ENCODE data around the gene PPP2R5C. TPM values are rescaled to one million over a fixed set of nuclear protein-coding genes. Genes with fewer than 3 reads are reported as not detected.

Gene PPP2R5C
- total and polyA plus RNA-seq, 12 donors: 66.8 to 257 (median 222) TPM

DNA sequence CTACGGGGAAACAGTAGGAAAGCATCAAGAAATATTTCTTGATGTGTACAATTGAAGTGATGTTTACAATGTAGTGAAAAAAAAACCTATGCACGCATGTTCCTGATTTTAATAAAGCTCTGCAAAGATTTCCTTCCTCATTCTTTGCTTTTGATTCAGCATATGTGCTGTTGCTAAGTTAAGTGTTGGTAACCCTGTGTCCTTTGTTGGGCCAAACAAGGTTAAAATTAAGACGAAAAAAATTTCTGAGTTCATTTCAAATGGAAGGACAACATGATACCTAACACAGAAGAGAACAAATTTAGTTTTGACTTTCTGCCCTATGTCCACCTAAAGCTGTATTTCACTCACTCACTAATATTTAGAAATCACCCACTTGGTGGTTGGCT is 62.8 kb downstream of the PPP2R5C start:
- Histone ChIP-seq H3K27ac (peak overlapping the region; percentile 16 to 93 (median 80)), H3K4me3 (peak overlapping the region in 5 of 10 donors; percentile 8 to 39 (median 18)), H3K36me3 (peaks cover 0 to 24% (median 4%) of the 10 kb centered on the region in 9 donors), H3K9me3 (no peaks in the 10 kb centered on the region), H3K4me1 (peaks cover 5 to 80% (median 64%) of the 10 kb centered on the region in 9 donors), H3K27me3 (no peaks in the 10 kb centered on the region)
- DNase-seq (no peak), ATAC-seq (peak in 5 of 8 donors; percentile 14 to 49 (median 38))
- intact Hi-C loops (cut with DNase I): no loop called here
- 45 to 51% methylated on average over 3 of the region's 3 CpGs for WGBS, 2 donors
- TF ChIP-seq, protein P1, sequence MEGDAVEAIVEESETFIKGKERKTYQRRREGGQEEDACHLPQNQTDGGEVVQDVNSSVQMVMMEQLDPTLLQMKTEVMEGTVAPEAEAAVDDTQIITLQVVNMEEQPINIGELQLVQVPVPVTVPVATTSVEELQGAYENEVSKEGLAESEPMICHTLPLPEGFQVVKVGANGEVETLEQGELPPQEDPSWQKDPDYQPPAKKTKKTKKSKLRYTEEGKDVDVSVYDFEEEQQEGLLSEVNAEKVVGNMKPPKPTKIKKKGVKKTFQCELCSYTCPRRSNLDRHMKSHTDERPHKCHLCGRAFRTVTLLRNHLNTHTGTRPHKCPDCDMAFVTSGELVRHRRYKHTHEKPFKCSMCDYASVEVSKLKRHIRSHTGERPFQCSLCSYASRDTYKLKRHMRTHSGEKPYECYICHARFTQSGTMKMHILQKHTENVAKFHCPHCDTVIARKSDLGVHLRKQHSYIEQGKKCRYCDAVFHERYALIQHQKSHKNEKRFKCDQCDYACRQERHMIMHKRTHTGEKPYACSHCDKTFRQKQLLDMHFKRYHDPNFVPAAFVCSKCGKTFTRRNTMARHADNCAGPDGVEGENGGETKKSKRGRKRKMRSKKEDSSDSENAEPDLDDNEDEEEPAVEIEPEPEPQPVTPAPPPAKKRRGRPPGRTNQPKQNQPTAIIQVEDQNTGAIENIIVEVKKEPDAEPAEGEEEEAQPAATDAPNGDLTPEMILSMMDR (IDR thresholded peaks at IDR 0.05): no peak

DNA sequence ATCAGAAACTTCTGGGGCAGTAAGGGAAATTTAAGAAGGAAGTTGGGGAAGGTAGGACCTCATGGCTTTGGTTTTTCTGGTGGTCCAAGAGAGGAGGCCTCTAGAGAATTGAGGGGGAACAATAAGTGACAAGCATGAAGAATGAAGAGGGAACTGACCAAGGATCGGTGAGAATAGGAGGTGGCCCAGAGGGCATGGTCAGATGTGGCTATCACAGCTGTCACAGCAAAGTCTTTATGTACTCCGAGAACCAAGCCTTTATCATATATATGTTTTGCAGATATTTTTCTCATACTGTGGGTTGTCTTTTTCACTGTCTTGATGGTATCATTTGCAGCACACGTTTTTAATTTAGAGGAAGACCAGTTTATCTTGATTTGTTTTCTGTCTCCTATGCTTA is 64.3 kb downstream of the PPP2R5C start:
- intact Hi-C loops (cut with DNase I): no loop called here
- peaks cover 0 to 22% (median 0%) of the 10 kb centered on the region in 9 donors for H3K36me3 ChIP-seq
- ATAC-seq (no peak), DNase-seq (no peak)
- peak overlapping the region in 1 of 10 donors; percentile 44 for H3K4me3 ChIP-seq
- H3K4me1 ChIP-seq: peaks cover 5 to 88% (median 69%) of the 10 kb centered on the region in 9 donors
- no peaks in the 10 kb centered on the region for H3K9me3 ChIP-seq
- 87 to 91% methylated on average over 3 of the region's 3 CpGs for WGBS, 2 donors
- TF ChIP-seq, protein P1 (IDR thresholded peaks at IDR 0.05): no peak
- no peaks in the 10 kb centered on the region for H3K27me3 ChIP-seq
- H3K27ac ChIP-seq: peak overlapping the region in 7 of 10 donors; percentile 66 to 93 (median 81)

DNA sequence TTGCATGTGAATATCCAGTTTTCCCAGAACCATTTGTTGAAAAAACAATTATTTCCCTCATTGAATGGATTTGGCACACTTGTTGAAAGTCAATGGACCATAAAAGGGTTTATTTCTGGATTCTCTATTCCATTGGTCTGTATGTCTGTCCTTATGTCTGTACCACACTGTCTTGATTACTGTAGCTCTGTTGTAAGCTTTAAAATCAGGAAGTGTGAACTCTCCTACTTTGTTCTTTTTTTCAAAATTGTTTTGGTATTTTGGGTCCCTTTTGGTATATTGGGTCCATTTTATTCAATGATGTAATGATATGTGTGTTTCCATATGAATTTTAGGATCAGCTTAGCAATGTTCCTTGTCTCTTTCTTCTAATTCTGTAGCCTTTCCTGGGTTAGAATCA is 64.8 kb downstream of the PPP2R5C start:
- no peaks in the 10 kb centered on the region for H3K9me3 ChIP-seq
- H3K4me3 ChIP-seq: peak overlapping the region in 1 of 10 donors; percentile 44
- H3K4me1 ChIP-seq: peaks cover 5 to 90% (median 71%) of the 10 kb centered on the region in 9 donors
- peaks cover 0 to 22% (median 0%) of the 10 kb centered on the region in 9 donors for H3K36me3 ChIP-seq
- DNase-seq (no peak), ATAC-seq (no peak)
- H3K27ac ChIP-seq: peak overlapping the region in 3 of 10 donors; percentile 81 to 93 (median 81)
- intact Hi-C loops (cut with DNase I): no loop called here
- TF ChIP-seq, protein P1 (IDR thresholded peaks at IDR 0.05): no peak
- no peaks in the 10 kb centered on the region for H3K27me3 ChIP-seq

DNA sequence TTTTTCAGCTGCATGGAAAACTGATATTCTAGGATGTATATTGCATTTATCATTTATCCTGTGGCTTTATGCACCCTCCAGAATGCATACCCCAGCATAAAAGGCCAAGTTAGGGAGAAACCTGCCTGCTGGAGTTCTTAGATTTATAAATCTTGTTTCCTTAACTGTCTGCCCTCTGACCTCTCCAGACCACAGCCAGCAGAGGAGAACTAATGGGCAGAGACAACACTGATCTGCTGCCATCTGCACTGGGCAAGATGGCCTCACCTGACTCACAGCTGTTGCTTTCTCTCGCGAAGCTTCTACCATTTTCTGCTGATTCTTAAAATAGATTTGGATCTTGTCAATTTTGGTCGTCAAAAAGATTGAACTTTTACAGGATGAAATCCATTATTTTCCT is 65.8 kb downstream of the PPP2R5C start:
- TF ChIP-seq, protein P1 (IDR thresholded peaks at IDR 0.05): no peak
- Histone ChIP-seq H3K36me3 (peaks cover 0 to 22% (median 0%) of the 10 kb centered on the region in 9 donors), H3K27me3 (no peaks in the 10 kb centered on the region), H3K9me3 (no peaks in the 10 kb centered on the region), H3K27ac (peak overlapping the region in 2 of 10 donors; percentile 5 to 93), H3K4me3 (no peak overlapping the region), H3K4me1 (peaks cover 5 to 96% (median 81%) of the 10 kb centered on the region in 9 donors)
- ATAC-seq (no peak), DNase-seq (no peak)
- intact Hi-C loops (cut with DNase I): no loop called here
- WGBS, 2 donors: 76 to 83% methylated on average over 3 of the region's 3 CpGs

All from heart right ventricle (tissue), 16 donors.